Measurements from ENCODE around the gene UQCRQ.

Gene UQCRQ

GRCh38 chr5:132876020-132876759 is 9.7 kb downstream of the UQCRQ start:
- no peak for DNase-seq (ENCODE audit: extremely low read depth, low read depth)
- no peak overlapping the region for H3K4me3 ChIP-seq (replicated peaks; ENCODE audit: low read depth, low read length)
- TF ChIP-seq, protein P1, sequence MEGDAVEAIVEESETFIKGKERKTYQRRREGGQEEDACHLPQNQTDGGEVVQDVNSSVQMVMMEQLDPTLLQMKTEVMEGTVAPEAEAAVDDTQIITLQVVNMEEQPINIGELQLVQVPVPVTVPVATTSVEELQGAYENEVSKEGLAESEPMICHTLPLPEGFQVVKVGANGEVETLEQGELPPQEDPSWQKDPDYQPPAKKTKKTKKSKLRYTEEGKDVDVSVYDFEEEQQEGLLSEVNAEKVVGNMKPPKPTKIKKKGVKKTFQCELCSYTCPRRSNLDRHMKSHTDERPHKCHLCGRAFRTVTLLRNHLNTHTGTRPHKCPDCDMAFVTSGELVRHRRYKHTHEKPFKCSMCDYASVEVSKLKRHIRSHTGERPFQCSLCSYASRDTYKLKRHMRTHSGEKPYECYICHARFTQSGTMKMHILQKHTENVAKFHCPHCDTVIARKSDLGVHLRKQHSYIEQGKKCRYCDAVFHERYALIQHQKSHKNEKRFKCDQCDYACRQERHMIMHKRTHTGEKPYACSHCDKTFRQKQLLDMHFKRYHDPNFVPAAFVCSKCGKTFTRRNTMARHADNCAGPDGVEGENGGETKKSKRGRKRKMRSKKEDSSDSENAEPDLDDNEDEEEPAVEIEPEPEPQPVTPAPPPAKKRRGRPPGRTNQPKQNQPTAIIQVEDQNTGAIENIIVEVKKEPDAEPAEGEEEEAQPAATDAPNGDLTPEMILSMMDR (IDR thresholded peaks at IDR 0.05; ENCODE audit: low read depth, low read length, missing control alignments), result no peak

DNA sequence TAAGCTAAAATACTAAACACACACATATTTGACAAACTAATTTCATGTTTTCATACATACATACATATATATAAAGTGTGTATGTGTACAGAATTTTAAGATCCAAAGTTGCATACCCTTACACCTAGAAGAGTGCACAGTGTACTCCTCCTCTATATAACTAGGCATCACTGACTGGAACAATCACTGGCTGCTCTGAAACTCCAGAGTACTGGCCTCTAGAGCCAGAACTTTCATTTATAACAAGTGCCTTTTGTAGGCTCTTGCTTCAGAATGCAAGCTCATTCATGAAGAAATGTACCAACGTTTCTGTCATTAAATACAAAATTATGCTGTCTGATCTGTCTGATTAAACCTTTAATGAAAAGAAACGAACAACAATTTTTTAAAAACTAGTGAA is 11.0 kb downstream of the UQCRQ start:
- H3K4me3 ChIP-seq (replicated peaks; ENCODE audit: low read depth, low read length), result no peak overlapping the region
- no peak for DNase-seq (ENCODE audit: extremely low read depth, low read depth)
- TF ChIP-seq, protein P1 (IDR thresholded peaks at IDR 0.05; ENCODE audit: low read depth, low read length, missing control alignments), result no peak

DNA sequence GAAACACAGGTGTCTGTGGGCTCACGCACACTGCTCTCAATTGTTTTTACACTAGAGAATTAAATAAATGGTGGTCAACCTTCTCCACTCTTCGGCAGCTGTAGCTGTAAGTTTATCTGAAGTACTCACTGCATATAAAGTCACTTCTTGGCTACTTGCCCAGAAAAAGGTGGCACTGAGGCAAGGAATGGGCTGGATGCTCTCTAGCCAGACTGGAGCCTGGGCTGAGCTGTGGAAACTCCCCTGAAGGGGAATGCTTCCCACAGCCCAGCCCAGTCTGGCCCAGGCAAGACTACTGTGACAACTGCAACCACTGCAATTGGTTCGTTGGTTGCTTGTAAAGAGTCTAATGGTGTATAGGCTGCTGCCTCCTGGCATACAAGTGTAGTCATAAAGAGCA is 11.5 kb downstream of the UQCRQ start:
- DNase-seq (ENCODE audit: extremely low read depth, low read depth), result no peak
- no peak overlapping the region for H3K4me3 ChIP-seq (replicated peaks; ENCODE audit: low read depth, low read length)
- TF ChIP-seq, protein P1 (IDR thresholded peaks at IDR 0.05; ENCODE audit: low read depth, low read length, missing control alignments), result no peak

DNA sequence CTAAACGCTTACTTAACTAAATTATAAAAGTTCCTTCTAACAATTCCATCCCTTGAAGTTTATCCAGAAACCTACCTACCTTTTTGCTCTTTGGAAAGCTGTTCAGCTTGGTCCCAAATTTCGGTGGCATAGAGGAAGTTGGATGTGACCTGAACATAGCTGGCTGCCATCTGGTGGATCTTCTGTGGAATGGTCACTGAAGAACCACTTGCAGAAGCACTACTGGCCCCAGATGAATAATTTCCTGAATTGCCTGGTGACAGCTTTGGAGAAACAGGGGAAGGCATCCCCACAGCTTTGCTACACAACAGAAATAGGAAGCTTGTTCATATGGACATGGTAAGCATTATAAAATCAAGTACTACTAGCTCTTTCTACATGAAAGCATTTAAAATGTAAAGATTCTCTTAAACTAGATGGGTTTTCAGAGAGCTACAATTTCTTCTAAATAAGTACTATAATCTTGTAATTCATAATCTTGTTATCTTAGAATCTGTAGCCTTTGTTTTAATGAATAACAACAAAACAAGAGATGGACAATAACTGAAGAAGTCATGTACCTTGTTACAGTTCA is 16.9 kb downstream of the UQCRQ start:
- no peak overlapping the region for H3K4me3 ChIP-seq (replicated peaks; ENCODE audit: low read depth, low read length)
- peak; percentile 45 for DNase-seq (ENCODE audit: extremely low read depth, low read depth)
- TF ChIP-seq, protein P1 (IDR thresholded peaks at IDR 0.05; ENCODE audit: low read depth, low read length, missing control alignments), result peak; percentile 67

GRCh38 chr5:132884548-132884947 is 18.1 kb downstream of the UQCRQ start:
- TF ChIP-seq, protein P1 (IDR thresholded peaks at IDR 0.05; ENCODE audit: low read depth, low read length, missing control alignments), result no peak
- no peak overlapping the region for H3K4me3 ChIP-seq (replicated peaks; ENCODE audit: low read depth, low read length)
- DNase-seq (ENCODE audit: extremely low read depth, low read depth), result no peak

- H3K4me3 ChIP-seq (replicated peaks; ENCODE audit: low read depth, low read length), result no peak overlapping the region
- TF ChIP-seq, protein P1 (IDR thresholded peaks at IDR 0.05; ENCODE audit: low read depth, low read length, missing control alignments), result no peak
- no peak for DNase-seq (ENCODE audit: extremely low read depth, low read depth)
Measured at GRCh38 chr5:132886064-132886823, 19.8 kb downstream of the UQCRQ start.

All from HFF-Myc (cell line).